ENCODE results near the gene NLRP1.
A peak's percentile ranks its signal among the peaks of the same experiment; 100 is the strongest.

NLRP1 gene

DNA sequence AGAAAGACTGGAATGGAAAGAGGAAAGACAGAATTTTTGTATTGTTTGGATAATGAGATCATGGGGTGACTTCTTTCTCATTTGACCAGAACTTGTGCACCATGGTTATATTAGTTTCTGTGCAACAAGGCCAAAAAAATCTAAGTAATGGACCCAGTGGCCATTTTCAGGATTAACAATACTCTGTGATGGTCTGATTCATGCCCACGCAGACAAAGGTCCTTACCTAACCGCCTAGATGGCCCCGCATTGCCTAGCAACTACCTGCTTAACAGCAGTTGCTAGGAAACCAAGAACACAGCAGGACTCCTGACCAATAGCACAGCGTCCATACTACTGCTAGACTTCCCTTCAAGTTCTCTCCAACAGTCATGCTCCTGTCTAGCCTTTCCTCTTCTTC is 75.5 kb downstream of the NLRP1 start:
- H3K4me1 ChIP-seq (ENCODE audit: control insufficient read depth in 2 of 2, insufficient read depth in 1 of 2, low read depth in 1 of 2, low read length in 2 of 2) = peaks cover 6 to 13% of the 10 kb centered on the region in 2 donors
- H3K14ac ChIP-seq (ENCODE audit: low read length) = no peak overlapping the region
- no CpG with 5 or more reads among the region's 4 CpGs for WGBS, 2 donors (ENCODE audit: extremely low coverage in 2 of 2, insufficient read length in 2 of 2, insufficient replicate concordance in 1 of 2)

DNA sequence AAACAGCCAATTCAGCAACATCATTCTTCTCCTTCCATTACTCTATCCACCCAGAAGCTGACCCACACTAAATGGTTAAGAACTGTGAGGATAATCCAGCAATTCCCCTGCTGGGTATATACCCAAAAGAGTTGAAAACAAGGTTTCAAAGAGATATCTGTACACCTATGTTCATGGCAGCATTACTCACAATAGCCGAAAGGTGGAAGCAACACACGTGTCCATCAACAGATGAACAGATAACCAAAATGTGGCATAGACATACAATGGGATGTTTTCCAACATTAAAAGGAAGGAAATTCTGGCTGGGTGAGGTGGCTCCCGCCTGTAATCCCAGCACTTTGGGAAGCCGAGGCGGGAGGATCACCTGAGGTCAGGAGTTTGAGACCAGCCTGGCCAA is 78.0 kb downstream of the NLRP1 start:
- H2AFZ ChIP-seq (ENCODE audit: low read length) = no peak overlapping the region
- H3K4me1 ChIP-seq (ENCODE audit: control insufficient read depth in 2 of 2, insufficient read depth in 1 of 2, low read depth in 1 of 2, low read length in 2 of 2) = peaks cover 11 to 18% of the 10 kb centered on the region in 2 donors
- H3K4me3 ChIP-seq (ENCODE audit: low read length in 2 of 2) = no peak overlapping the region
- H3K9me3 ChIP-seq (replicated peaks in 1 of 2; ENCODE audit: control insufficient read depth in 2 of 2, insufficient read depth in 1 of 2, low read depth in 1 of 2, low read length in 2 of 2) = no peaks in the 10 kb centered on the region
- no peak overlapping the region for H3K23ac ChIP-seq (ENCODE audit: low read depth, low read length, poor library complexity)
- no peak overlapping the region for H4K8ac ChIP-seq (ENCODE audit: low read depth, low read length)
- H2BK5ac ChIP-seq (ENCODE audit: low read length) = no peak overlapping the region
- H3K36me3 ChIP-seq (replicated peaks in 1 of 2; ENCODE audit: control insufficient read depth in 2 of 2, insufficient read depth in 2 of 2, low read length in 2 of 2) = no peaks in the 10 kb centered on the region
- H3K79me1 ChIP-seq (ENCODE audit: low read depth, low read length) = no peaks in the 10 kb centered on the region
- no peaks in the 10 kb centered on the region for H3K27me3 ChIP-seq (ENCODE audit: control insufficient read depth in 3 of 3, insufficient read depth in 3 of 3, low read depth in 1 of 3, low read length in 3 of 3)
- H2BK12ac ChIP-seq (ENCODE audit: low read length) = no peak overlapping the region
- H3K18ac ChIP-seq (ENCODE audit: low read length) = no peak overlapping the region
- H3K4me2 ChIP-seq (ENCODE audit: insufficient read depth, low read length, poor library complexity, severe bottlenecking) = no peak overlapping the region
- H2BK120ac ChIP-seq (ENCODE audit: low read depth, low read length) = no peak overlapping the region
- no peak overlapping the region for H2AK5ac ChIP-seq (ENCODE audit: low read depth, low read length)
- no peak overlapping the region for H2BK15ac ChIP-seq (ENCODE audit: low read length)
- no peak overlapping the region for H3K27ac ChIP-seq (replicated peaks; ENCODE audit: low read length)
- H3K9ac ChIP-seq (ENCODE audit: low read depth, low read length, poor library complexity) = no peak overlapping the region
- H4K91ac ChIP-seq (ENCODE audit: low read depth, low read length, poor library complexity) = no peak overlapping the region
- WGBS, 2 donors (ENCODE audit: extremely low coverage in 2 of 2, insufficient read length in 2 of 2, insufficient replicate concordance in 1 of 2) = no CpG with 5 or more reads among the region's 5 CpGs
- no peak for DNase-seq (ENCODE audit: low spot score)
- no peak overlapping the region for H3K14ac ChIP-seq (ENCODE audit: low read length)
- H3K4ac ChIP-seq (ENCODE audit: low read length) = no peak overlapping the region

More for the DNA sequence above, 75.5 kb downstream of the NLRP1 start:
- no peak overlapping the region for H3K4me3 ChIP-seq (ENCODE audit: low read length in 2 of 2)
- no peaks in the 10 kb centered on the region for H3K79me1 ChIP-seq (ENCODE audit: low read depth, low read length)
- no peak overlapping the region for H3K18ac ChIP-seq (ENCODE audit: low read length)
- no peak overlapping the region for H4K8ac ChIP-seq (ENCODE audit: low read depth, low read length)
- H3K27ac ChIP-seq (replicated peaks; ENCODE audit: low read length) = peak overlapping the region; percentile 44
- no peak overlapping the region for H3K23ac ChIP-seq (ENCODE audit: low read depth, low read length, poor library complexity)
- no peak overlapping the region for H3K4me2 ChIP-seq (ENCODE audit: insufficient read depth, low read length, poor library complexity, severe bottlenecking)
- no peak overlapping the region for H2BK5ac ChIP-seq (ENCODE audit: low read length)
- no peak overlapping the region for H3K9ac ChIP-seq (ENCODE audit: low read depth, low read length, poor library complexity)
- no peaks in the 10 kb centered on the region for H3K27me3 ChIP-seq (ENCODE audit: control insufficient read depth in 3 of 3, insufficient read depth in 3 of 3, low read depth in 1 of 3, low read length in 3 of 3)
- no peak overlapping the region for H2BK120ac ChIP-seq (ENCODE audit: low read depth, low read length)
- no peak overlapping the region for H4K91ac ChIP-seq (ENCODE audit: low read depth, low read length, poor library complexity)
- H2BK15ac ChIP-seq (ENCODE audit: low read length) = no peak overlapping the region
- peak overlapping the region; percentile 66 for H2AFZ ChIP-seq (ENCODE audit: low read length)
- peak; percentile 66 for DNase-seq (ENCODE audit: low spot score)
- no peaks in the 10 kb centered on the region for H3K36me3 ChIP-seq (replicated peaks in 1 of 2; ENCODE audit: control insufficient read depth in 2 of 2, insufficient read depth in 2 of 2, low read length in 2 of 2)
- no peaks in the 10 kb centered on the region for H3K9me3 ChIP-seq (replicated peaks in 1 of 2; ENCODE audit: control insufficient read depth in 2 of 2, insufficient read depth in 1 of 2, low read depth in 1 of 2, low read length in 2 of 2)
- no peak overlapping the region for H2BK12ac ChIP-seq (ENCODE audit: low read length)
- no peak overlapping the region for H2AK5ac ChIP-seq (ENCODE audit: low read depth, low read length)
- no peak overlapping the region for H3K4ac ChIP-seq (ENCODE audit: low read length)

DNA sequence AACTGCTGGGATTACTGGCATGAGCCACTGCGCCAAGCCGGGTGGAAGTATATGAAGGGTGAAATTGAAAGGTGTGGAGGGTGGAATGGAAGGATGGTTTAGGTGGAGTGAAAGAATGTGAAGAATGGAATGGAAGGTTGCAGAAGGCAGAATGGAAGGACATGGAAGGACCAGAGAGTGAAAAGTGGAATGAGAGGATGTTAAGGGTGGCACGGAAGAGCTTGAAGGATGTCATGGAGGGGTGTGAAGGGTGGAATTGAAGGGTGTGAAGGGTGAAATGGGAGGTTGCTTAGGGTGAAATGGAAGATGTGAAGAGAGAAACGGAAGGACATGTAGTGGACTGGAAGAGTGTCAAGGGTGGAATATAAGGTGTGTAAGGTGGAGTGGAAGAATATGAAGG is 81.8 kb downstream of the NLRP1 start:
- Histone ChIP-seq H2AFZ (ENCODE audit: low read length) (no peak overlapping the region), H2BK15ac (ENCODE audit: low read length) (no peak overlapping the region), H4K8ac (ENCODE audit: low read depth, low read length) (no peak overlapping the region), H2BK120ac (ENCODE audit: low read depth, low read length) (no peak overlapping the region), H4K91ac (ENCODE audit: low read depth, low read length, poor library complexity) (no peak overlapping the region), H3K4me3 (ENCODE audit: low read length in 2 of 2) (no peak overlapping the region), H3K27ac (replicated peaks; ENCODE audit: low read length) (no peak overlapping the region), H3K23ac (ENCODE audit: low read depth, low read length, poor library complexity) (no peak overlapping the region), H3K79me1 (ENCODE audit: low read depth, low read length) (peaks cover 3% of the 10 kb centered on the region), H3K4me1 (ENCODE audit: control insufficient read depth in 2 of 2, insufficient read depth in 1 of 2, low read depth in 1 of 2, low read length in 2 of 2) (peaks cover 4 to 5% of the 10 kb centered on the region in 2 donors), H3K18ac (ENCODE audit: low read length) (no peak overlapping the region), H3K9ac (ENCODE audit: low read depth, low read length, poor library complexity) (no peak overlapping the region), H2BK12ac (ENCODE audit: low read length) (peak overlapping the region; percentile 85), H3K27me3 (ENCODE audit: control insufficient read depth in 3 of 3, insufficient read depth in 3 of 3, low read depth in 1 of 3, low read length in 3 of 3) (no peaks in the 10 kb centered on the region), H2AK5ac (ENCODE audit: low read depth, low read length) (no peak overlapping the region), H3K9me3 (replicated peaks in 1 of 2; ENCODE audit: control insufficient read depth in 2 of 2, insufficient read depth in 1 of 2, low read depth in 1 of 2, low read length in 2 of 2) (peaks cover 0 to 5% of the 10 kb centered on the region in 2 donors), H2BK5ac (ENCODE audit: low read length) (no peak overlapping the region), H3K14ac (ENCODE audit: low read length) (no peak overlapping the region), H3K4me2 (ENCODE audit: insufficient read depth, low read length, poor library complexity, severe bottlenecking) (no peak overlapping the region), H3K4ac (ENCODE audit: low read length) (no peak overlapping the region), H3K36me3 (replicated peaks in 1 of 2; ENCODE audit: control insufficient read depth in 2 of 2, insufficient read depth in 2 of 2, low read length in 2 of 2) (peaks cover 2 to 4% of the 10 kb centered on the region in 2 donors)
- no peak for DNase-seq (ENCODE audit: low spot score)
- 100% methylated on average over 2 of the region's 4 CpGs for WGBS, 2 donors (ENCODE audit: extremely low coverage in 2 of 2, insufficient read length in 2 of 2, insufficient replicate concordance in 1 of 2)

DNA sequence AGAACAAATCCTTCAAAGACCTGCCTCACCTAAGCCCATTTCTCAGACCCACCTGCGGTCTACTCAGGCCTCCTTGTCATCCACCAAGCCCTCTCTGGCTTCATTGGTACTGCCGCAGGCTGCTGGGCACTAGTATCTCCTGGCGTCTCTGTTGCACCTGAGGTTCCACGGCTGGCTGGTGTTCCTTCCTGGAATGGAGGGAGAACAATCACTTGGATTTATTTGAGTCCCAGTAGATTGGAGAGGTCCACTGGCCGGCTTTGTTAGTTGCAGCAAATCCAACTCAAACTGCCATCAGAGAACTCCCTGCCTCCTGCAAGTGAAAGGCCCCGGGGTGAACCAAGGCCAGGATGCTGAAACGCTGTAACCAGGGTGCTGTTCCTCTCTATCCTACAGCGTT is 82.6 kb downstream of the NLRP1 start:
- no peak for DNase-seq (ENCODE audit: low spot score)
- peaks cover 0 to under 1% (median 0%) of the 10 kb centered on the region in 3 experiments for H3K27me3 ChIP-seq (ENCODE audit: control insufficient read depth in 3 of 3, insufficient read depth in 3 of 3, low read depth in 1 of 3, low read length in 3 of 3)
- H3K79me1 ChIP-seq (ENCODE audit: low read depth, low read length) = peaks cover 3% of the 10 kb centered on the region

More for the DNA sequence above, 82.6 kb downstream of the NLRP1 start:
- Histone ChIP-seq H3K4ac (ENCODE audit: low read length) (no peak overlapping the region), H3K4me3 (ENCODE audit: low read length in 2 of 2) (peak overlapping the region in 1 of 2 donors; percentile 94), H3K4me1 (ENCODE audit: control insufficient read depth in 2 of 2, insufficient read depth in 1 of 2, low read depth in 1 of 2, low read length in 2 of 2) (peaks cover 4 to 5% of the 10 kb centered on the region in 2 donors), H4K8ac (ENCODE audit: low read depth, low read length) (no peak overlapping the region), H2AK5ac (ENCODE audit: low read depth, low read length) (peak overlapping the region; percentile 33), H2BK5ac (ENCODE audit: low read length) (no peak overlapping the region), H3K4me2 (ENCODE audit: insufficient read depth, low read length, poor library complexity, severe bottlenecking) (no peak overlapping the region), H4K91ac (ENCODE audit: low read depth, low read length, poor library complexity) (no peak overlapping the region), H3K18ac (ENCODE audit: low read length) (no peak overlapping the region), H3K23ac (ENCODE audit: low read depth, low read length, poor library complexity) (no peak overlapping the region), H3K9me3 (replicated peaks in 1 of 2; ENCODE audit: control insufficient read depth in 2 of 2, insufficient read depth in 1 of 2, low read depth in 1 of 2, low read length in 2 of 2) (peaks cover 0 to 5% of the 10 kb centered on the region in 2 donors), H3K9ac (ENCODE audit: low read depth, low read length, poor library complexity) (no peak overlapping the region), H2BK15ac (ENCODE audit: low read length) (no peak overlapping the region), H2BK120ac (ENCODE audit: low read depth, low read length) (no peak overlapping the region), H2AFZ (ENCODE audit: low read length) (peak overlapping the region; percentile 94), H3K27ac (replicated peaks; ENCODE audit: low read length) (no peak overlapping the region), H3K36me3 (replicated peaks in 1 of 2; ENCODE audit: control insufficient read depth in 2 of 2, insufficient read depth in 2 of 2, low read length in 2 of 2) (peaks cover 2 to 4% of the 10 kb centered on the region in 2 donors), H2BK12ac (ENCODE audit: low read length) (no peak overlapping the region), H3K14ac (ENCODE audit: low read length) (no peak overlapping the region)
- WGBS, 2 donors (ENCODE audit: extremely low coverage in 2 of 2, insufficient read length in 2 of 2, insufficient replicate concordance in 1 of 2) = no CpG with 5 or more reads among the region's 8 CpGs

Data from neuronal stem cell (in vitro differentiated cells).